Activated T-helper 1 cell treated with Interleukin-2 at 50 U/mL for 16 hours (primary cell): ENCODE measurements around the gene PTGER1.
A peak's percentile ranks its signal among the peaks of the same experiment; 100 is the strongest.
"Not testable (repeated sequence)": the region's sequence is repeated elsewhere in the genome, so short reads cannot be mapped to it uniquely, and the experiment has no call there.

ENCODE experiments used
- DNase-seq: peaks from one replicate; pipeline ENCODE4 v3.0.0-alpha.2; 2020; ENCODE audit warnings: low read depth

Gene PTGER1

GRCh38 chr19:14473978-14474578 is 1.1 kb downstream of the PTGER1 start:
- no peak for DNase-seq

GRCh38 chr19:14473073-14473977 is 1.8 kb downstream of the PTGER1 start:
- DNase-seq, result no peak

- DNase-seq, result peak; percentile 74
Observed at GRCh38 chr19:14472202-14472938, 2.8 kb downstream of the PTGER1 start.

- DNase-seq, result no peak
Observed at GRCh38 chr19:14471436-14472187, 3.5 kb downstream of the PTGER1 start.

- DNase-seq, result no peak
Observed at GRCh38 chr19:14470031-14470876, 4.9 kb downstream of the PTGER1 start.

- DNase-seq, result no peak
Observed at GRCh38 chr19:14467816-14468215, 7.3 kb downstream of the PTGER1 start.

GRCh38 chr19:14467391-14467790 is 7.8 kb downstream of the PTGER1 start:
- no peak for DNase-seq

GRCh38 chr19:14463747-14464146 is 11.4 kb downstream of the PTGER1 start:
- DNase-seq, result no peak

GRCh38 chr19:14462401-14462800 is 12.8 kb downstream of the PTGER1 start:
- DNase-seq, result not testable (repeated sequence)

GRCh38 chr19:14460935-14461334 is 14.2 kb downstream of the PTGER1 start:
- DNase-seq, result no peak

GRCh38 chr19:14459703-14460102 is 15.5 kb downstream of the PTGER1 start:
- no peak for DNase-seq

GRCh38 chr19:14452303-14452702 is 22.9 kb downstream of the PTGER1 start:
- not testable (repeated sequence) for DNase-seq

- DNase-seq, result no peak
Observed at GRCh38 chr19:14450876-14451275, 24.3 kb downstream of the PTGER1 start.

- DNase-seq, result no peak
Observed at GRCh38 chr19:14450168-14450874, 24.8 kb downstream of the PTGER1 start.

- DNase-seq, result no peak
Observed at GRCh38 chr19:14449321-14449720, 25.8 kb downstream of the PTGER1 start.

- DNase-seq, result no peak
Observed at GRCh38 chr19:14446336-14447036, 28.7 kb downstream of the PTGER1 start.

- no peak for DNase-seq
Observed at GRCh38 chr19:14443632-14444216, 31.4 kb downstream of the PTGER1 start.

GRCh38 chr19:14442891-14443631 is 32.1 kb downstream of the PTGER1 start:
- DNase-seq, result no peak
